Measurements from ENCODE around the gene MCCC1.

The MCCC1 gene

DNA sequence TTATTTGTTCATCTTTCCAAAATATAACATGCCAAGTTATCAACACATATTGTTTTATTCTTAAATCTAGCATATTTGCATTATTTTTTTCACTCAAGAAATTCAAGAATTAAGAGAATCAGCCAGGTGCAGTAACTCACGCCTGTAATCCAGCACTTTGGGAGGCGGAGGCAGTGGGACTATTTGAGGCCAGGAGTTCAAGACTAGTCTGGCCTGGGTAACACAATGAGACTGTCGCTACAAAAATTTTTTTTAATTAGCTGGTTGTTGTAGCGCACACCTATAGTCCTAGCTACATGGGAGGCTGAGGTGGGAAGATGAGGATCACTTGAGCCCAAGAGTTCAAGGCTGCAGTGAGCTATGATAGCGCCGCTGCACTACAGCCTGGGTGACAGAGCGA, 129.4 kb downstream of the MCCC1 start:
- TF ChIP-seq CTCF (IDR thresholded peaks at IDR 0.05; ENCODE audit: low read length), result no peak
- TF ChIP-seq EZH2 (optimal IDR thresholded peaks at IDR 0.05; ENCODE audit: low read depth, low read length), result no peak
- TF ChIP-seq EZH2phosphoT487 (IDR thresholded peaks at IDR 0.05; ENCODE audit: low read length), result no peak
- H3K9ac ChIP-seq (ENCODE audit: low read length), result no peak overlapping the region
- H3K9me3 ChIP-seq (replicated peaks; ENCODE audit: insufficient read depth, low read length), result no peaks in the 10 kb centered on the region
- H3F3A ChIP-seq (ENCODE audit: insufficient read depth, low read length), result no peaks in the 10 kb centered on the region
- no peak overlapping the region for H3K4me2 ChIP-seq (ENCODE audit: low read depth, low read length)
- no peaks in the 10 kb centered on the region for H3K9me2 ChIP-seq (replicated peaks; ENCODE audit: insufficient read depth, low read length)
- no peak overlapping the region for H3K4me3 ChIP-seq (ENCODE audit: low read length)
- peaks cover 4% of the 10 kb centered on the region; the same call in 1 of the 2 replicates for H4K20me1 ChIP-seq (ENCODE audit: insufficient read depth, low read length)
- peaks cover 94% of the 10 kb centered on the region for H3K79me2 ChIP-seq (ENCODE audit: low read length)
- H2AFZ ChIP-seq (ENCODE audit: low read length), result no peak overlapping the region
- no peak overlapping the region for H3K27ac ChIP-seq (ENCODE audit: low read length)
- H3K4me1 ChIP-seq (ENCODE audit: low read length), result peaks cover 5% of the 10 kb centered on the region; the same call in 1 of the 2 replicates
- H3K36me3 ChIP-seq (replicated peaks; ENCODE audit: insufficient read depth, low read length), result no peaks in the 10 kb centered on the region
- no peaks in the 10 kb centered on the region for H3K27me3 ChIP-seq (replicated peaks; ENCODE audit: insufficient read depth, low read length)
- no peak for DNase-seq

DNA sequence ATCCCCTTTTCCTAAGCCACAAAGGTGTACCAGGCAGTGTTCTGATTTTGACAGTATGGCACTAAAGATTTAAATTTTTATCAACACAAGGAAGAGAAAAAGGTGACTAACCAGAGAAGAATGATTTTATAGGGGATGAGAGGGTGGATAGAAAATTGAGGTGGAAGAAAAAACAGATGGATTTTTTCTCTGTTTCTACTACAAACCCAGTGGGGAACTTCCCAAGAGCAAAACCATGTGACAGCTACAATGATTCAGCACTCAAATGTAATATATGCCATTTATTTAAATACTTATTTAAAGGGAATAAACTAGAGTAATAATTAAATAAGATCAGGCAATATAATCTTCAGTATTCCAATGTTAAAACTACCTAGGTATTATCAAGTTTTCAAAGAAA, 130.0 kb downstream of the MCCC1 start:
- no peak for DNase-seq
- no peak overlapping the region for H2AFZ ChIP-seq (ENCODE audit: low read length)
- no peak overlapping the region for H3K27ac ChIP-seq (ENCODE audit: low read length)
- no peaks in the 10 kb centered on the region for H3K27me3 ChIP-seq (replicated peaks; ENCODE audit: insufficient read depth, low read length)
- H3K4me3 ChIP-seq (ENCODE audit: low read length), result no peak overlapping the region
- H3F3A ChIP-seq (ENCODE audit: insufficient read depth, low read length), result no peaks in the 10 kb centered on the region
- H3K9me3 ChIP-seq (replicated peaks; ENCODE audit: insufficient read depth, low read length), result no peaks in the 10 kb centered on the region
- no peaks in the 10 kb centered on the region for H3K36me3 ChIP-seq (replicated peaks; ENCODE audit: insufficient read depth, low read length)
- no peaks in the 10 kb centered on the region for H3K9me2 ChIP-seq (replicated peaks; ENCODE audit: insufficient read depth, low read length)
- TF ChIP-seq EZH2phosphoT487 (IDR thresholded peaks at IDR 0.05; ENCODE audit: low read length) (no peak), CTCF (IDR thresholded peaks at IDR 0.05; ENCODE audit: low read length) (no peak), EZH2 (optimal IDR thresholded peaks at IDR 0.05; ENCODE audit: low read depth, low read length) (no peak)
- no peak overlapping the region for H3K4me2 ChIP-seq (ENCODE audit: low read depth, low read length)
- peaks cover 5% of the 10 kb centered on the region; the same call in 1 of the 2 replicates for H3K4me1 ChIP-seq (ENCODE audit: low read length)
- no peak overlapping the region for H3K9ac ChIP-seq (ENCODE audit: low read length)
- H3K79me2 ChIP-seq (ENCODE audit: low read length), result peaks cover 91% of the 10 kb centered on the region
- peaks cover 4% of the 10 kb centered on the region; the same call in 1 of the 2 replicates for H4K20me1 ChIP-seq (ENCODE audit: insufficient read depth, low read length)

DNA sequence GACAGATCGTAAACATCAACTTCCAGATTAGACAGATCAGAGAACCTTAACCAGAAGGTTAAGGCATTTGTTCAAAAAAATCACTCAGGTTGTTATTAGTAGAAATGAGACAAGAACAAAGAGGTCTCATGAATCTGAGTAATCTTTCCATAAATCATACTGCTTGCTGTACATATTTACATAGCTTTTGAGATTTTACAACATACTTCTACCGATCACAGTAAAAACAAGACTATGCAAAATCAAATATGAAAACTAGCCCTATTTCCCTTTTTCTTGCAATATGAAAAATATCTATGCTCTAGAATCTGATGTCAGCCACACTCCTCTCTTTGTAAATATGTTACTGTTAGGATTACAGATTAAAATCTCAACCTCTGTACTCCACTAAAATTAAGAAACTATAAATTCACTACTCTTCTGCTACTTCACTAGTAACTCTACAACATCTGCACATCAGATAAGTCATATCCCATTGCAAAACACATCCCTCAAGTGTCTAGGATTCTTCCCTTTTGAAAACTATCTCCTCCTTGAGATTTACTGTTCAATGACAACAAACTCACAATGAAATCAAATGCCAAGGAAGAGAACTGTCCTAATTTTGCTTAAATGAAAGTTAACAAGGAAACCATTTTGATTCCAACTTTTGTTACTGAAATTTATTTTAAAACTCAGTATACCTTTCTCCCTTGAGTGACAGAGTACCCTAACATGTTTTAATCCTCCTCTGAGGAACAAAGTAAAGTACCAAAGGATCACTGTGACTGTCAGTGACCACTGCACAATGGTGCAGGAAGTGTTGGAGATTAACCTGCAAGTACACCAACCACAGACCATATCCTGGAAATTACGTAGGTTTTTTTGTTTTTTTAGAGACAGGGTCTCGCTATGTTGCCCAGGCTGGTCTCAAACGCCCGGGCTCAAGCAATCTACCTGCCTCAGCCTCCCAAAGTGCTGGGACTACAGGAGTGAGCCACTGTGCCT, 131.8 kb downstream of the MCCC1 start:
- Histone ChIP-seq H3K36me3 (replicated peaks; ENCODE audit: insufficient read depth, low read length) (0 out of 2 replicates have a peak, but pooled peaks cover 4% of the 10 kb centered on the region), H3K9ac (ENCODE audit: low read length) (no peak overlapping the region), H3K4me2 (ENCODE audit: low read depth, low read length) (no peak overlapping the region), H3K9me2 (replicated peaks; ENCODE audit: insufficient read depth, low read length) (no peaks in the 10 kb centered on the region), H2AFZ (ENCODE audit: low read length) (no peak overlapping the region), H3K27ac (ENCODE audit: low read length) (no peak overlapping the region), H4K20me1 (ENCODE audit: insufficient read depth, low read length) (peaks cover 4% of the 10 kb centered on the region; the same call in 1 of the 2 replicates), H3K4me3 (ENCODE audit: low read length) (no peak overlapping the region), H3K9me3 (replicated peaks; ENCODE audit: insufficient read depth, low read length) (no peaks in the 10 kb centered on the region), H3K27me3 (replicated peaks; ENCODE audit: insufficient read depth, low read length) (no peaks in the 10 kb centered on the region), H3K79me2 (ENCODE audit: low read length) (peaks cover 80% of the 10 kb centered on the region), H3F3A (ENCODE audit: insufficient read depth, low read length) (no peaks in the 10 kb centered on the region), H3K4me1 (ENCODE audit: low read length) (peaks cover 5% of the 10 kb centered on the region; the same call in 1 of the 2 replicates)
- DNase-seq, result no peak
- no peak for TF ChIP-seq EZH2 (optimal IDR thresholded peaks at IDR 0.05; ENCODE audit: low read depth, low read length)
- no peak for TF ChIP-seq EZH2phosphoT487 (IDR thresholded peaks at IDR 0.05; ENCODE audit: low read length)
- no peak for TF ChIP-seq CTCF (IDR thresholded peaks at IDR 0.05; ENCODE audit: low read length)

Measured in MM.1S (cell line).